Right ventricle myocardium inferior (tissue), 1 donor: Measurements from ENCODE around the gene ISCU. TPM values are rescaled to one million over a fixed set of nuclear protein-coding genes. Genes with fewer than 3 reads are reported as not detected.
A peak's percentile ranks its signal among the peaks of the same experiment; 100 is the strongest.
"Not testable (repeated sequence)": the region's sequence is repeated elsewhere in the genome, so short reads cannot be mapped to it uniquely, and the experiment has no call there.

Experiments used
- ATAC-seq: fragments of 200-7000 bp; cut with Tn5 transposase; one replicate; pipeline ENCODE4 v1.9.1; 2020; ENCODE audit warnings: mild to moderate bottlenecking, moderate library complexity
- DNase-seq: peaks from one replicate; pipeline ENCODE4 v3.0.0; 2021; ENCODE audit errors: missing footprints
- intact Hi-C: fragments of 100-400 bp; cut with DNase I; formaldehyde crosslinking; loops from one replicate; pipeline ENCODE4 v1.11.0; 2022
- total RNA-seq: library from RNA; stranded (reverse); fragmentation: NEBNext Ultra II Directional; extraction: Animal tissue kit (Norgen Biotek cat#: 25700); gene quantifications from one replicate; pipeline ENCODE4 v1.2.1, GENCODE V29; 2021
- donor health status: DM: no; HTN: yes; CAD: no; lungs with severe emphysema.

ISCU gene
- total RNA-seq, 1 donor from 2014 or later, result 444 TPM

DNA sequence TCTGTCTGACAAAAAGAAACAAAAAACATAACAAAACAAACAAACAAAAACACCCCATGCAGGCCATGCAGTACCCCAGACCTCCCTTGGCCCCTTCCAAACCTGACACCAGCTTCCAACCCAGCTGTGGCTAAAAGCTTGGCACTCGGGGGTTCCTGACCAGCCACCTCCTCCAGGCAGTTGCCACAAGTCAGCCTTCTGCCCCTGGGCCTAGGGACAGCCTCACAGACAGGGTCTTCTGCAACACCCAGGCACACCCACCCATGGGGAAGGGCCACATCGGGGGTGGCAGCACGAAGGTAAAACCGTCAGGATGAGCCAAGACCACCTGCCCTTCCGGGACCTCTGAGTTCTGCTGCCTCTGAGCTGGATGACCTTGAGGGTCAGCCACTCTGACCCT, 46.2 kb downstream of the ISCU start:
- DNase-seq (no peak), ATAC-seq (no peak)
- intact Hi-C loops, result no loop called here

DNA sequence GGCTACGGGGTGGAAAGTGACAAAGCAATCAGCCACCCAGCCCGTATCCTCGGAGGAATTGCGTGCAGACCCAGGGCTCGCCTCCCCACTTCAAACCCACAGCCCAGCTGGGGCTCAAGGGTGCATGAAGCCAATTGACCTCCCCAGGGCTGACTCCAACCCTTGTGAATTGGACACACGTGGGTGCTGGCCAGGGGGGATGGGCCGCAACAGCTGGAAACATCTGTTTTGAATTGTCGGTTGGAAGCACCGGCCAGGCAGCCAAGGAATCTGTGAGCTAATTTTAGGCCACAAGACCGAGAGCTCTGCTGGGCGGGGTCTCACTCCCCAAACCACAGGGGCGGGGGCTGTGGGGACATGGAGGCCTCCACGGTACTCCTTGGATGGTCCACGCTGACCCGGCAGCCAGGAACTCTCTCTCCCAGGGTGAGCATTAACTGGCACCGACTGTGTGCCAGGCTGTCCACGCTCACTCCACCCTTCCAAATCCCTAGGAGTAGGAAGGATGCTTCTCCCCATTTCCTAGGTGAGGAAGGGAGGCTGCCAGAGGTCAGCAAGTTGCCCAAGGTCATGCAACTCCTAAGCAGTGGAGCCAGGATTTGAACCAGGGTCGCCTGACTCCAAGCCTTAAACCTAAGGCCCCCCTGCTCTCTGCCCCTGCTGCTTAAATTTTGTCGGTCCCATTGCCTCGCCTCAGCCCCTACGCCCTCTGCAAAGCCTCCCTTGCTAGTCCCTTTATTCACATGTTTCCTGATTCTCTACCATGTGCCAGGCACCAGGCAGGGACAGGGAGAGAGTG, 47.3 kb downstream of the ISCU start:
- intact Hi-C loops, result no loop called here

DNA sequence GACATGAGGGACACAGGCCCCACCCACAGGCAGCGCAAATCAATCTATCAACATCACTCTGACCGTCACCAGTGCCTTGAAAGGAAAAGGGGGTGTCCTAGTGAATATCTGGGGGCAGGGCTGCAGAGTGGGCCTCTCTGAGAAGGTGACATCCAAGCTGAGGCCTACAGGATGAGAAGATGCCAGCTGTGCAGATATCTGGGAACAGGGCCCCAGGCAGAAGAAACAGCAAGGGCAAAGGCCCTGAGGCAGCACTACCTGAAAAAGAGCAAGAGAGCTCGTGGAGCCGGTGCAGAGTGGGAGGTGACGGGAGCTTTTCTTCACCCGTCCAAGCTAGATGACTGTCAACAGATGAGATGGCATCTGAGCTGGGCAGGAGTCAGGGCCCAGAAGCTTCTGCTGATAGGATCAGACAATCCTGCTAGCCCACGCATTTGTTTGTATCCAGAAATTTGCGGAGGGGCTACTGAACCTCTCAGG, 48.0 kb downstream of the ISCU start:
- ATAC-seq (no peak), DNase-seq (no peak)
- intact Hi-C loops, result no loop called here

More for the DNA sequence above, 47.3 kb downstream of the ISCU start:
- ATAC-seq, result peak; percentile 87
- DNase-seq, result peak; percentile 85

DNA sequence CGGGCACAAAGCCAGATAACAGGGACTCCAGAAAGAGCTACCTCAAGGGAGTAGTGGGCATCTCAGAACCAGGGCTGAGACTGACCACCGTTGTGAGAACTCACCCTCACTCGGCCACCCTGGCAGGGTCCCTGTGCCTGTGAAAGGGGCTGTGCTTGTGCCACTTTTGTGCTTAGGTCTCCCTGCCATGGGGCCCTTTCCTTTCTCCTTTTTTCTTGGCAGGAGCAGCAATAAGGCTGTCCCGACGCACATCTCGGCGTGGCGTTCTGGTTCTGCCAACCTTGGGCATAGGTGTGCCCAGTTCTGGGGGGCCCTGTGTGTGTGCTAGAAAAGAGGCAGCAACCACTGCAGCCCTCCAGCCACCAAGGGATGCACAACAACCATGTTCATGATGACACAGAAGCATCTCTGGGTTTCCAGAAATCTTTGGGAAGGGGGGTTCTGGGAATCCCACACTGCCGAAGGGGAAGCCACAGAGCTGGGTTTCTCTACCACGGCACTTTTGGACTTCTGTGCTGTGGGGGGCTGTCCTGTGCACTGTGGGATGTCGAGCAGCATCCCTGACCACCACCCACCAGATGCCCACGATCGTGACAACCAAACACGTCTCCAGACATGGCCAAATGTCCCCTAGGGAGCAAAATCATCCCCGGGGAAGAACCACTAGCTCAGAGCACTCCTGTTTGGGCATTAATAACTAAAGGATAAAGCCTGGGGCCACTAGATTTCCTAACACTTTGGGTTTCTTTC, 48.6 kb downstream of the ISCU start:
- ATAC-seq, result no peak

DNA sequence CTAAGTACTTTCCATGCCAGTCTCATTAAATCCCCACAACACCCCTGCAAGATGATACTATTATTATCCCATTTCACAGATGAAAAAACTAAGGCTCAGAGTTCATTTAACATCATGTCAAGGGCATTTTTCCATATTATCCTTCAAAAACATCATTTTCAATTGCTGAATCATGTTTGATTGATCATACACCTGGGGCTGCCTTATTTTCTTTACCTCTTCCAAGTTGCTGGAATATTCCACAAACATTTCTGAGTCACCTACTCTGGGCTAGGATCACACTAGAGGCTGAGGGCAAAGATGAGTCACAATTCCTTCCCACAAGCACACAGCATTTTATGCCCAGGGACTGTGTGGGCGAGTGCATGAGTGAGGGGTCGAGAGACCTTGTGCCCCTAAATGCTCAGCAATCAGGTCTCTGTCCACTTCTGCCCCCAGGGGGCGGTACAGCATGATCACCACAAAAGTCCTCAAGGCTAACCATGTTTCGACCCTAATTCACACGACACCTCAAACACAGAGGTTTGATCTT, 49.6 kb downstream of the ISCU start:
- no peak for ATAC-seq
- intact Hi-C loops, result no loop called here
- no peak for DNase-seq

More for the DNA sequence above, 48.6 kb downstream of the ISCU start:
- no peak for DNase-seq
- intact Hi-C loops, result no loop called here

DNA sequence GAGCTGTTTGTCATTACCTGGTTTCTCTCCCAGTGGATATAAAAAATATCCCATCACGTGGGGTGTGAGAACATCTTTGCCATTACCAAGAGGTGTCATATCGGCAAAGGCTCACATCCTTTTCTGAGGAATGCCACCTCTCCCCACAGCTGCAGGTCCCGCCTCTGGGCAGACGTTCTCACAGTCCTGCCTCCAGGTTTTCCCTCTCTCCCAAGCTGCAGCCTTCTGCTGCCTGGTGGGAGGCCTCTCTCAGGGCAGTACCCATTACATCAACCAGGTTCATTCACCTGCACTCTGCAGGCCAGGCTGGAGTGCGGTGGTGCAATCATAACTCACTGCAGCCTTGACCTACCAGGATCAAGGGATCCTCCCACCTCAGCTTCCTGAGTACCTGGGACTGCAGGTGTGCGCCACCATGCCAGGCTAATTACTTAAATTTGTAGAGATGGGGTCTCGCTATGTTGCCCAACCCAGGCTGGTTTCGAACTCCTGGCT, 50.4 kb downstream of the ISCU start:
- intact Hi-C loops, result no loop called here
- DNase-seq (no peak), ATAC-seq (no peak)

DNA sequence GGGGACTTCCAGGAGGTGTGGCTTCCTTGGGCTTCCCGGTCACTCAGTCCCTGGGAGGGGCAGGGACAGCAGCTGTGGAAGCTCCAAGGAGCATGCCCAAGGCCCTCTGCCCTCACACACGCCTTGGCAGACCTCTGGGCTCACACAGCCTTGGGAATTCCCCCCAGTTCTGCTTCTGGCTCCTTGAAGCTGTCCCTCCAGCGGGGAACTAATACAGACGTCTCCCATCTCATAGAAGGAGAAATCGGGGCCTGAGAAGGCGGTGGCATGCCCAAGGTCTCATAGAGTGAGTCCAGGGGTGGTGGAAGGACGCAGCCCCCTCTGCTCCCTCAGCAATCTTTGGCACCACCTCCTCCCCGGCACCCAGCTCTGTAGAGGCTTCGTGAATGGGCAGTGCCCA, 51.2 kb downstream of the ISCU start:
- no peak for DNase-seq
- intact Hi-C loops, result no loop called here
- ATAC-seq, result no peak

DNA sequence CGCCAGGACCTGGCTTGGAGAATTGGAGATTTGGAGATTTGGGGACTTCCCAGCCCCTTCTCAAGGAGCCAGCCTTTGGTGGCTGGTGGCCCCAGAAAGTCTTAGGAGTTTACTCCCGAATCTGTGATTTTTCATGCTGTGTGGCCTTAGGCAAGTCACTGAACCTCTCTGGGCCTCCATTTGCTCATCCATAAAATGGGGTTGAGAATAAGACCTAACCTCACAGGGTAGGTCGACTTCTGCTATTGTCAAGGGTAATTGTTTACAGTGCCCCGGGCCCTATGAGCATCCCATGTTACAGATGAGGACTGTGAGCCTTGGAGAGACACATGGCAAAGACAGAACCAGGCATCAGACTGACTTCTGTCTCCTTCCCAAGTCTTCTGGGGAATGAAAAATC, 51.6 kb downstream of the ISCU start:
- intact Hi-C loops, result no loop called here

DNA sequence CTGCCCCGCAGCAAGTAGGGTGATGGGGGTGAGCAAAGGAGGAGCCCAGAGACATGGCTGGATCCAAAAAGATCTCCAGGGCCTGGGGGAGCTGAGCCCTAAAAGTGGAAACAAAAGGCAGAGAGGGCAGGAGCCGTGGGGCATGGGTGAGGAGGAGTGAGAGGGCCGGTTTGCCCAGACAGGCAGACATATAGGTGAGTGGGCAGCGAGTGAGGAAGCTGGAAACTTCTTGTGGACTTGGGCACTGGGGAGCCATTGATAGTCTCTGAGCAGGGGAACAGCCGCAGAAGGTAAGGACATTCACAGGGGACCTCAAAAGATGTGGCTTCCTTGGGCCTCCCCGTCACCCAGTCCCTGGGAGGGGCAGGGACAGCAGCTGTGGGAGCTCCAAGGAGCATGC, 52.2 kb downstream of the ISCU start:
- DNase-seq (no peak), ATAC-seq (no peak)
- intact Hi-C loops, result no loop called here

More for the DNA sequence above, 51.6 kb downstream of the ISCU start:
- ATAC-seq, result no peak
- DNase-seq, result no peak

DNA sequence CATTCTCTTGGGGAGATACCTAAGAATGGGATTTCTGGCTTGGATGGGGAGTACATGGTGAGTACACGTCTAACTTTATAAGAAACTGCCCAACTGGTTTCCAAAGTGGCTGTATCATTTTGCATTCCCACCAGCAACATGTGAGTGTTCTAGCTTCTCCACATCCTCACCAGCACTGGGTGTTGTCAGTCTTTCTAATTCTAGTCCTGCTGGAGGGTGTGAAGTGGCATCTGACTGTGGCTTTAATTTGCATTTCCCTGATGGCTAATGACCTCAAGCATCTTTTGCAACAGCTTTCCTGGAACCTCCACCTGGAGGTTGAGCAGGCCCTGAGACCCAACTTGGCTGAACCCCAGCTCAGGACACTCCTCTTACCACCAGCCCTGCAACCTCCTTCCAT, 53.5 kb downstream of the ISCU start:
- ATAC-seq (no peak), DNase-seq (no peak)
- intact Hi-C loops, result no loop called here

DNA sequence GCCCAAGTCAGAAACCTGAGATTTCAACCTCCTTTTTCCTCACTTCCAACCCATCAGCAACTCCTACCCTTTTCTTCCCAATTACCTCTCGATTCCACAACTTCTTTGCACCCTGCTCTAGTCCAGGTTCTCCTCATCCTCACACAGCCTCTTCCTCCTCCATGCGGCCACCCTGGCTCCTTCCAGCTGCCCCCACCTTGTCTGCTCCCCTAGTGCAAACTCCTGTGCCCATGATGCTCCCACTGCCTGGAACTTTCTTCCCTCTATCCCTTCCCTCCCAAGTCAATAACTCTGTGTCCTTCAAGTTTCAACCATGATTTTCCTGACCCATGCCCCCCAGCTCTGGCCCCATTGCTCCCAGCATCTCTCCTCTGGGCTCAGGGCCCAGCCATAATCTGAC, 54.0 kb downstream of the ISCU start:
- intact Hi-C loops, result no loop called here
- ATAC-seq (no peak), DNase-seq (no peak)

DNA sequence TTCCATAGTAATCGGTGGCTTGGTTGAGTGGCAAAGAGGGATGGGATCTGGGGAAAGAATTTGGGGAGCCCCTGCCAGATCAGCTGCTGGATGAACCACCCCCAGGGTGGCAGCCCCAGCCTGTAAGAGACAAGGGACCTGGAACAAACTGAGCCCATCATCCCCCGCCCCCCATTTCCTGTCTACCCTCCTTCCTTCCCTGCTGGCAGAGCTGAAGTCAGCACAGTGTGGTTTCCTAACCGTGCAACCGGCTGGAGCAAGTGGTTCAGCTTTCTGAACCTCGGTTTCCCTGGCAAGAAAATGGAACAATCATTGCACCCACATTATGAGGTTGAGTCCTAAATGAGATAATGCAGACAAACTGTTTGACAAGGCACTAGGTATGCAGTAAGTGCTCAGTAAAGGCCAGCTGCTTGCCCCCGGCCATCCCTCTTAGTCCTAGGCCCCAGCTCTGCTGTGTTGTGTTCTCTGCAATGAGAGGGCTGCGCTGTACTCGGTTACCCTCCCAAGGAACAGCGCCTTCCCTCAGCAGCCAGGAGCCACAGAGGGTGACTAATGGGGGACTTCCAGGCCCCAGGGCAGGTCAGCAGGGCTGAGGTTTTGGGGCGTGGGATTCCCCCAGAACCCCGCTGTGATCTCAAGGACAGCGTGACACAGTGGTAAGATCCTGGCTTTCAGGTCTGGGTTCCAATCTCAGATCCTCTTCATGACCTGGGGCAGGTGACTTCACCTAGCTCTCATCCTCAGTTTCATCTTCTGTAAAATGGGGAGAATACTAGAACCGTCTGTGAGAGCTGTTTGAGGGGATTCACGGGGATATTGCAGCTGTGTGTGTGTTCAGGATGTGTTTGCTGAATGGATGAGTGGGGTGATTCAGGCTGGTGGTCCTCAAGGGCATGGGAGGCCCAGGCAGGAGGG, 54.8 kb downstream of the ISCU start:
- no peak for DNase-seq
- intact Hi-C loops, result no loop called here
- peak; percentile 35 for ATAC-seq

DNA sequence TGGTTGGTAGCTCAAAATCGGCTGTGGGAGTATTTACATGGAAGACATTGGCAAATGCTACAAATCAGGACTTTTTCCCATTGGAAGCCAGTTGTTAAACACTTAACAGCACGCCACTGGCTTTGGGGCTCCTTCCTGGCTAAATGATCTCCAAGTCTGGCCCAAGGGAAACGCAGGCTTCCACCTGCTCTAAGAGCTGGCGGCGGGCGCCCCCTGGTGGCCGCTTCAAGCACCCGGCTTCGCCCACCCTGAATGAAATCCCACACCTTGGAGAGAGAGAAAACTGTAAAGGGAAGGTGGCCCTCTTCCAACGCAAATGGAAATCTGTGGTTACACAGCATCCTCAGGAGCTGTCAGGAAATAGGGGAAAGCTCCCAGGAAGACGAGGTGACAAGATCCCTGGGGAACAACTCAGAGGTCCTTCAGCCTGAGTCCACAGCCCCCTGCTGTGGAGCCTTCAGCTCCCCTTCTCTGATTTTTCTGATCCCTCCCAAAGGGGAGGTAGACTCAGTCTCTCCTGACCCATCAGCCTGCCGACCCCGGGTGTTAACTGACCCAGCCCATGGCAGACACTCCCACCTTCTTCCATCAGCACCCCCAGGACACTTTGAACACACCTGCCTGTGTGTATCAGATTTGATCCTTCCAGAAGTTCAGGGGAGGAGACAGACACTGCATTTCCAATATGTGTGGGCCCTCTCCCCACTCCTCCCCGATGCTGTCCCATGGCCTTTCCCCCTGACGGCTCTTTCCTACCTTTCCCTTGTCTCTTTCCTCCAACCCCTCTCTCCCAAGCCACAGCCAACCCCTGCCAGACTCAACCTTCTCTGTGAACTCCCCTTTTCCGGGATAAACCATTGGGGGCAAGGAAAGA, 55.9 kb downstream of the ISCU start:
- intact Hi-C loops, result loop anchor here (1.0 kb wide), 1 partner anchor 55 kb away; no protein-coding TSS in a partner anchor
- DNase-seq (peak; percentile 91), ATAC-seq (peak; percentile 83)

DNA sequence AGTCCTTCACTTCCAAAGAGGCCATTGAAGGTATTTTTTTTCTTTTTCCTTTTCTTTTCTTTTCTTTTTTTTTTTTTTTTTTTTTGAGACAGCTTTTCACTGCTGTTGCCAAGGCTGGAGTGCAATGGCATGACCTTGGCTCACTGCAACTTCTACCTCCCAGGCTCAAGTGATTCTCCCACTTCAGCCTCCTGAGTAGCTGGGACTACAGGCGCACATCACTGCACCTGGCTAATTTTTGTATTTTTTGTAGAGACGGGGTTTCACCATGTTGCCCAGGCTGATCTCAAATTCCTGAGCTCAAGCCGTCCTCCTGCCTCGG, 56.5 kb downstream of the ISCU start:
- not testable (repeated sequence) for DNase-seq
- intact Hi-C loops, result loop anchor here (1.0 kb wide), 1 partner anchor 56 kb away; no protein-coding TSS in a partner anchor

More for the DNA sequence above, 56.5 kb downstream of the ISCU start:
- not testable (repeated sequence) for ATAC-seq
